A673 (cell line): ENCODE data around the gene RALBP1.

Experiments
- EZH2 ChIP-seq: fragments of 200-600 bp; sonication (generic); IDR thresholded peaks from 2 replicates; pipeline ENCODE4 v1.6.1; 2017; ENCODE audit warnings: borderline replicate concordance, low read depth, mild to moderate bottlenecking, mixed read lengths, antibody characterized with exemption, low read length; ENCODE audit not compliant: poor library complexity, severe bottlenecking
- TF ChIP-seq, protein P1 (sequence below): fragments of 300-800, 200-600 bp; sonication (generic); conservative IDR thresholded peaks from 2 replicates; pipeline ENCODE4 v1.5.1; 2017; ENCODE audit warnings: low read depth, mild to moderate bottlenecking, antibody characterized with exemption, low read length, moderate library complexity, mixed read lengths

DNA sequence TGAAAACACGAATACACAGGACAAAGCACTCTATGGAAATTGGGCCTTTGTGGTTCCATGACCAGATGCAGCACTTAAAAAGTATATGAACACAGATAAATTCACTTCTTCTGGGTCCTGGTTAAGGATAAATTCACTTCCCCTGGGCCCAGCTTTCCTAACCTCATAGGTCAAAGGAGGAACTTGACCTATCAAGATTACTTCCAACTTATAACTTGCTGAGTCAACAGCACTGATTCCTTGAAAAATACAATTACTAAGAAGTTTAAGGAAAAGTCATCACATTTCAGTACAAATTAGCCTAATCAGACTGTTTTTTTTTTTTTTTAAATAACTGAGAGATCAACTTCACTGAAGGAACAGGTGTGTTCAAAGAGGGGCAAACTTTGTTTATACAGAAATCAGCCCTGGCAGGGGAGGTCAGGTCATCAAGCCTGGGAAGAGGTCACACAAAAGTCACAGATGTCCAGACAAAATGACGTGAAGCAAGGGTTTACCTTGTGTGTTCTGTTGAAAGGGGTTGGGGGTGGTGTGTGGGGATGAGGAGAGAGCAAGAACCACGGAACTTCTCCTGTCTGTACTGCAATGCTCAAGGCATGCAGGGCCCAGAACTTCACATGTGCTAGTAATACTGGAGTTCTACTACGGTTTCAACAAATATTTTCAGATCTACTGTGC, 83.2 kb downstream of the RALBP1 start:
- TF ChIP-seq, protein P1, sequence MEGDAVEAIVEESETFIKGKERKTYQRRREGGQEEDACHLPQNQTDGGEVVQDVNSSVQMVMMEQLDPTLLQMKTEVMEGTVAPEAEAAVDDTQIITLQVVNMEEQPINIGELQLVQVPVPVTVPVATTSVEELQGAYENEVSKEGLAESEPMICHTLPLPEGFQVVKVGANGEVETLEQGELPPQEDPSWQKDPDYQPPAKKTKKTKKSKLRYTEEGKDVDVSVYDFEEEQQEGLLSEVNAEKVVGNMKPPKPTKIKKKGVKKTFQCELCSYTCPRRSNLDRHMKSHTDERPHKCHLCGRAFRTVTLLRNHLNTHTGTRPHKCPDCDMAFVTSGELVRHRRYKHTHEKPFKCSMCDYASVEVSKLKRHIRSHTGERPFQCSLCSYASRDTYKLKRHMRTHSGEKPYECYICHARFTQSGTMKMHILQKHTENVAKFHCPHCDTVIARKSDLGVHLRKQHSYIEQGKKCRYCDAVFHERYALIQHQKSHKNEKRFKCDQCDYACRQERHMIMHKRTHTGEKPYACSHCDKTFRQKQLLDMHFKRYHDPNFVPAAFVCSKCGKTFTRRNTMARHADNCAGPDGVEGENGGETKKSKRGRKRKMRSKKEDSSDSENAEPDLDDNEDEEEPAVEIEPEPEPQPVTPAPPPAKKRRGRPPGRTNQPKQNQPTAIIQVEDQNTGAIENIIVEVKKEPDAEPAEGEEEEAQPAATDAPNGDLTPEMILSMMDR: no peak
- TF ChIP-seq EZH2: no peak
